Measurements from ENCODE around the gene OSBPL5.

OSBPL5 gene

GRCh38 chr11:3060436-3061025, 104.6 kb downstream of the OSBPL5 start:
- DNase-seq (ENCODE audit: low read depth in 1 of 2, low spot score in 1 of 2), result no peak

DNA sequence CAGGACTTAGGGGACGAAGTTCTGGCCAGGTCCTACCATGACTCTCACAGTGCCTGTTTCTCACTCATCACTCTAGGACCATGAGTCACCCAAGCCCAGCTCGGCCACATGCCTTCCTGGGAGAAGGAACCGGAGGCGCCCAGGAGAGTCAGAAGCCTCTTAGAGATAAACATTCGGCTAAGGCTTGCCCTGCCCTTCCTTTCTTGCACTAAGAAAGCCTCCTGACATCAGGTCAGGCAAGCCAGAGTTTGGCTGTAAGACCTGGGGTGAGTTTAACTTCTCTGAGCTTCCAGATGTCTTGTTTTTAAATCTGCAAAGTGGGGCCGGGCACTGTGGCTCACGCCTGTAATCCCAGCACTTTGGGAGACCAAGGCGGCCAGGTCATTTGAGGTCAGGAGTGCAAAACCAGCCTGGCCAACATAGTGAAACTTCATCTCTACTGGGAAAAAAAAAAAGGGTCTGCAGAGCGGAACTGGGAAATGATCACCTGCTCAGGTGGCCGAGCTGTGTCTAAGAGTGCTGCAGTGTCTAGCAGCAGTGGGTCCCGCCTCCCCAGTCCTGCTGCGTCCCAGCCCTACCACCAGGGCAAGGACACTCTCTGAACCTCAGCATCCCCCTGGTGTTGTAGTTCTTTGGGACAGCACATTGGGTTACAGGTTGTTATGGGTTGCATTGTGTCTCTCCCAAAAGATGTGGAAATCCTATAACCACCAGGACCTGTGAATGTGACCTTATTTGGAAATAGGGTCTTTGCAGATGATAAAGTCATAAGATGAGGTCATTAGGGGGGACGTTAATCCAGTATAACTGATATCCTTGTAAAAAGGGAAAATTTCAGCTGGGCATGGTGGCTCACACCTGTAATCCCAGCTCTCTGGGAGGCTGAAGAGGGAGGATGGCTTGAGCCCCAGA, 106.1 kb downstream of the OSBPL5 start:
- no peak for DNase-seq (ENCODE audit: low read depth in 1 of 2, low spot score in 1 of 2)

GRCh38 chr11:3057069-3057963, 107.8 kb downstream of the OSBPL5 start, which contains the start of gene CARS1:
Gene CARS1, minus strand, starts transcription at chr11:3057423. Its CDS starts 56 bp downstream, at chr11:3057367.
- peak; percentile 86 to 94 for DNase-seq (ENCODE audit: low read depth in 1 of 2, low spot score in 1 of 2)

DNA sequence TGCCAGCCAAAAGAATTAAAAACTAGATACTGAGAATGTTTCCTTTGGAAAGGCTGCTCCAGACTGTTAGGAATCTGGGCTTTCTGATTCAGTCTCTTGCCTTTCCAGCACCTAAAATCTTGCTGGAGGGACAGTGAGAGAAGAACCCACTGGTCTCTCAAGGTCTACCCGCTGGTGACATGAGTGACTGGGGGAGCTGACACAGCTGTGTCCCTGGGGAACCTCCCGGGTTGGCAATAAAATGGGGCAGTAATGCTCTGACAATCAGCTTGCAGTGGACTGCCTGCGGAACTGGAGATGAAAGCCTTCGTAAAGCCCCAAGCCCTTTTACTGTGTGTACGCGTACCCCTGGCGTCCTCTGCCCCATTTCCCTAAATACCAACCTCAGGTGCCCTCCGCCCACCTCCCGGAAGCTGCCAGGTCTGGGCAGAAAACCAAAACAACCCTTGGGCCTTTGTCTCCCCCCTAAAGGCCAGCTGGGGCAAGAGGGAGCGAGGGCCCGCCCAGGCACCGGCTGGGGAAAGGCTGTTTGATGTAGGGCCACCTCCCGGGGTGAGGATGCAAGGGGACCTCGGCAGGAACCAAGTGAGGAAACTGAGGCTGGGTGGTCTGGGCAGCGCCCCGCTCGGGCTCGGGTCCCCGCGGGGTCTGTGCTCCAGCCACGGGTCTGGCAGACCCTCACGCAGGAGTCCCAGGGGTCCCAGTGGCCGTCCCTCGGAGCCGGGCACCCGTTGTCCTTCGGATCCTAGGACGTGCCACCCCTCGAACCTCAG, 108.6 kb downstream of the OSBPL5 start:
- DNase-seq (ENCODE audit: low read depth in 1 of 2, low spot score in 1 of 2), result no peak

GRCh38 chr11:3055891-3056290, 109.2 kb downstream of the OSBPL5 start:
- no peak for DNase-seq (ENCODE audit: low read depth in 1 of 2, low spot score in 1 of 2)

GRCh38 chr11:3052567-3052966, 112.5 kb downstream of the OSBPL5 start:
- DNase-seq (ENCODE audit: low read depth in 1 of 2, low spot score in 1 of 2), result no peak

GRCh38 chr11:3052109-3052479, 113.0 kb downstream of the OSBPL5 start:
- DNase-seq (ENCODE audit: low read depth in 1 of 2, low spot score in 1 of 2), result no peak

DNA sequence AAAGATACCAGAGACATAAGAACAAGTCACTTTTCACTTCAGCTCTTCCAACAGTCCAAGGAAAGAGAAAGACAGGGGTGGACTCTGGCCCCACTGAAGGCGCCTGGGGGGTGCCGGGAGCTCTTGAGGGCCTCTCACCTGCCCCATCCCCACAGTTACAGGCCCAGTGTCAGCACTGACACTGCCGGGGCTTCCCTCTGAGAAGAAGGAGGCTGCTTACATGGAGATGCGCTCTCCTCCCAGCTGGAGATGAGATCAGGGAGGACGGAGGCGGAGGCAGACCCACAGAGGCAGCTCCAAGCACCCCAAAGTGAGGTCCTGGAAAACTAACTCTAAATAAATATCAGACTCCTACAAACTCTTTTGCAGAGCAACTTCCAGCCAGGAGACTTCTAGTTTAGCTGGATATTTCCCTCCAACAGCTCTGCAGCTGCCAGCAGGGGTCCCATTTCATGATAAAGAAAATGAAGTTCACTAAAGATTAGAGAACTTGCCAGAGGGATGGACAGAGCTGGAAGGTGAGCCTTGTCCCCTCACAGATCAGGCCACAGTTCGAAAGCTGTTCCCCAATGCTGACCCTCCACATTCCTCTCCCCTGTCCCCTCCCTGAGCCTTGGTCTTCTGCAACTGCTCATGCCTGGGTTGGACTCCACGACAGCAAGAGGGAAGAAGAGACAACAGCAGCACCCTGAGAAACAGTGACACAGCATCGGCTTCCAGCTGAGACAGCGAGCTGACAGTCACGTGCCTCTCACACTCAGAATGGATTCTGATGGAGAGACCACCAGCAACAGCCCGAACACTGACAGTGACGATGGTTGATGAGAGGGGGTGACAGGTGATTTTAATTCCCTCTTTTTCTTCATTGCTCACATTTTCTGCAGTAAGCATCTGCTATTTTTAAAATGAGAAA, 113.7 kb downstream of the OSBPL5 start:
- DNase-seq (ENCODE audit: low read depth in 1 of 2, low spot score in 1 of 2), result no peak

DNA sequence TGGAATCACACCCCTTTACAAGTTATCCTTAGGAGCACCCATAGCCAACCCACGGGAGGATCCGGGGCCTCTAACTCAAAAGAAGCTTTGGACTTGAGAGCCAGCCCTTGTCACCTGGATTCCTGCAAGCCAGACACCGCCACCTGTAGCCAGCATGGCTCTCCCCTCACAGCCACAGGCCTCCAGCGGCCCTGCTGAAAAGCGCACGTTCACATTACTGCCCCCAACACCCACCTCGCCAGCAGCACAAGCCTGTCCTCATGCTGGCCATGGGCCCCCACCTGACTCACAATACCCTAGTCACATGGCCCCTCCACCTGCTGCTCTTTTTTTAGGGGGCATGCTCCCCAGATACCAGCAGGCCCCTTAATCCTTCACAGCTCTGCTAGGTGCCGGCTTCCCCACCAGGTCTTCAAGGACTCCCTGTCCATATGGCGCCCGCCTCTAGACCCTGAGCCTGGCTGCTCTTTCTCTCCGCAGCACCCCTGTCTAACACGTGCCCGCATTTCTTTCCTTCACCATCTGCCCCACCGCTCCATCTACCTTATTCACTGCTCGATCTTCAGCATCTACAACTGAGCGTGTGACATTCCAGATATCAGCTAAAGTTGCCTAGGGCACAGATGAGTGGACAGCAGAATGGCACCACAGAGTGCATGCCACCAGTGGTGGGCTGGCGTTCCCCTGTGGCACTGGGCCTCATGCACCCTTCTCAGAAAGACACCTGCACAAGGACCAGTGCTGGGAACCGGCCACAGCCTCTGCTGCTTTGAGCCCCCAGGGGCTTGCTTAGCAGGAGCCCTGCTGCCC, 114.5 kb downstream of the OSBPL5 start:
- no peak for DNase-seq (ENCODE audit: low read depth in 1 of 2, low spot score in 1 of 2)

DNA sequence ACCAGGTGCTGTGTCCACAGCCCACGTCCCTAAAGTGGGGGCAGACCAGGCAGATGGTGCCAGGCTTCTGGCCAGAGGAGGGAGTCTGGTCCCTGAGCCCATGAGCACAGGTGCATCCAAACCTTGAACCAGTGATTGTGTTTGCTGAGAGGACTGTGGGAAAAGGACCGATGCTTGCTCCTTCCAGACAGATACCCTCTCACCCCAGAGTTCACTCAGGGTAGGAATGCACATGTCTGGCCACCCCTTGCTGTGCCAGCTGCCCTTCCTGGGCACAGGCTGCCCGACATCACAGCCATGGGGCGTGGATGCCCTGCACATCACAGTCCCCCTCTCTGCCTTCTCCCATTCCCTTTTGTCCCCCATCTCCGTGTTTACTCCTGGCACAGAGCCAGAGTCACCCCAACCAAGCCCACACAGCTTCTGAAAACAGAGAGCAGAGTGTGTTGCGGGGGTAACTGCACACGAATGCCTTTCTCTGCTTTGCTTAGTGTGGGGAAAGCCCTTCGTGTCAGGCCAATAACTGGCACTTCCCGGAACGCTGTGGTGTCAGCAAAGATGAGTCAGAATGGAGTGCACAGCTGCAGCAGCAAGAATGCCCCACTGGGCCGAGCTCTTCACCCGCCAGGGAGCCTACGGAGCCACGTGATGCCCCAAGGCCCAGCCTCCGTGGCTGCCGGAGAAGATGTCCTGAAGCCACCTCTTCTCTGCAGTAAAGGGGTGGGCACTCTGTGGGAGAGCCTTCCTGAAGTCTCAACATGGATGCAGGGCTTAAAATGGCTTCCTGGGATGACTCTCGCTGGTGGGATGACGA, 115.5 kb downstream of the OSBPL5 start:
- DNase-seq (ENCODE audit: low read depth in 1 of 2, low spot score in 1 of 2), result peak; percentile 37 to 46

- DNase-seq (ENCODE audit: low read depth in 1 of 2, low spot score in 1 of 2), result no peak
Measured at GRCh38 chr11:3047637-3048036, 117.5 kb downstream of the OSBPL5 start.

DNA sequence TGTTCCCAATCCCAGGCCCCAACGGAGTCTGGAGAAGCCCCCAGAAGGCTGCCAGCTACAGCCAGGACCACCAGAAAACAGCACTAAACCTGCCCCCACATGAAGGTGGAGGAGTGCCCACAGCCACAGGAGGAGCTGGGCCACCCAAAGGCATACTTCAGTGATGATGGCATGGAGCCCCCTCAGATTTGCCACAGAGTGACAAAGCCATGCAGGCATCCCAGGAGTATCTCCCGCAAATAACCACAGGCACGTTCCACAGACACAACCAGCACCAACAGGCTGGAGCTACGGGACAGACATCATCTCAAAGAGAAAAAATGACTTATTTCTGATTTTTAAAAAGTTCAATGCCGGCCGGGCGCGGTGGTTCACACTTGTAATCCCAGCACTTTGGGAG, 118.5 kb downstream of the OSBPL5 start:
- DNase-seq (ENCODE audit: low read depth in 1 of 2, low spot score in 1 of 2), result no peak

DNA sequence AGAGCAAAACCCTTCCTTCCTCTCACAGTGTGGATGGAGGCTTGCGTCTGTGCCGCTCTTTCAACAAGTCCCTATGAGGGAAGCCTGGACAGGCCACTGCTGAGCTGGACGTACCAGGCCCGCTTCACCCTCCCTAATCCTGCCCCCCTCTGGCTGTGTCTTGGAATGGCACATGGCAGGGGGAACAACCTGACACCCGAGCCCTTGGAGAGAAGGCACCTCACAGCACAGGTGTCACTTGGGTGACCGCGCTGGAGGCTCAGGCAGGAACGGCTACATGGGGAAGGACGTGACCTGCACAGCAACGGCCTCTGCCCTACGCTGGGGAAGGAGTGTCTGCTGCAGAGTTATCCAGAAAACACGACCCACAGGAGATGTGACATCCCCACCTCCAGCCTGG, 118.9 kb downstream of the OSBPL5 start:
- DNase-seq (ENCODE audit: low read depth in 1 of 2, low spot score in 1 of 2), result no peak

GRCh38 chr11:3044915-3045314, 120.2 kb downstream of the OSBPL5 start:
- DNase-seq (ENCODE audit: low read depth in 1 of 2, low spot score in 1 of 2), result no peak

GRCh38 chr11:3044004-3044403, 121.1 kb downstream of the OSBPL5 start:
- DNase-seq (ENCODE audit: low read depth in 1 of 2, low spot score in 1 of 2), result no peak

- DNase-seq (ENCODE audit: low read depth in 1 of 2, low spot score in 1 of 2), result no peak
Measured at GRCh38 chr11:3043315-3043871, 121.7 kb downstream of the OSBPL5 start.

DNA sequence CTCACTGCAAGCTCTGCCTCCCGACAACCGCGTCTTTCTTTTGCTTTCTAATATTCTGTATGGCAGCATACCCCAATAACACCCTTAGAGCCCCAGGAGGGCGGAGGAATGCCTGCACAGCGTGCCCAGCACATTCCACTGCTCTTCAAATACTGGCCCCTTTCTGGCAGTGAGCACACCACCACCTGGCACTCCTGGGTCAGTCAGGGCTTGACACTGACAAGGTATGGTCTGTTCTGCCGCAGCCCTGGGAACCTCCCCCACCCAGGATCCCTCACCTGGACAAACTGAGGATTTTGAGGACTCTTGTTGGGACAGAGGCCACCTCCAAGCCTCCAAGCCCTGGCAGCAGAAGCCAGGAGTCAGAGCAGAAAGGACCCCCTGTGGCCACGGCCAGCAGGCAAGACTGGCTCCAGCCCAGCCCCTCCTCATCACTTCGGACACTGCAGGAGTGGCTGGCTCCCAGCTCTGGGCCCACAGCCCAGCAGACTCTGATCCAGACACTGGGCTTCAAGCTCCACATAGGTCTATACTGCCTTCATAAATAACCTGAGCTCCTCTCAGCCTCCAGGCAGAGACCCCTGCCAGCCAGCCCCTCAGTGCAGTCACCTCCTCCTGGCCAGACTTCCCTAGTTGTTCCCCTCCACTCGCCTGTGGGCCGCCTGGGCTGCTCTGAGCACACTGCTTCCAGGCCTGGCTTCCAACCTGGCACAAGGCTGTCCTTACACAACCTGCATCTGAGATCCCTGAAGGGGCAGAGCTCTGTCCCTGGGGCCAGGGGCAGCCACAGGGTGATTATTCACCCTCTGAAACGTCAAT, 122.4 kb downstream of the OSBPL5 start:
- DNase-seq (ENCODE audit: low read depth in 1 of 2, low spot score in 1 of 2), result no peak

Measured in activated CD4-positive, alpha-beta T cell treated with anti-CD3 and anti-CD28 coated beads, Interleukin-2, amount 50 U/mL, for 24 hours (primary cell).